NOMO-1 treated with dmso at 0.1 percent for 144 hours (cell line): ENCODE data around the gene SSU72.
"Not testable (repeated sequence)": the region's sequence is repeated elsewhere in the genome, so short reads cannot be mapped to it uniquely, and the experiment has no call there.

ENCODE experiments used
- DNase-seq: peaks from one replicate; lab custom pipeline; 2025; ENCODE audit not compliant: unreplicated experiment; lab: John Stamatoyannopoulos, UW

The SSU72 gene

DNA sequence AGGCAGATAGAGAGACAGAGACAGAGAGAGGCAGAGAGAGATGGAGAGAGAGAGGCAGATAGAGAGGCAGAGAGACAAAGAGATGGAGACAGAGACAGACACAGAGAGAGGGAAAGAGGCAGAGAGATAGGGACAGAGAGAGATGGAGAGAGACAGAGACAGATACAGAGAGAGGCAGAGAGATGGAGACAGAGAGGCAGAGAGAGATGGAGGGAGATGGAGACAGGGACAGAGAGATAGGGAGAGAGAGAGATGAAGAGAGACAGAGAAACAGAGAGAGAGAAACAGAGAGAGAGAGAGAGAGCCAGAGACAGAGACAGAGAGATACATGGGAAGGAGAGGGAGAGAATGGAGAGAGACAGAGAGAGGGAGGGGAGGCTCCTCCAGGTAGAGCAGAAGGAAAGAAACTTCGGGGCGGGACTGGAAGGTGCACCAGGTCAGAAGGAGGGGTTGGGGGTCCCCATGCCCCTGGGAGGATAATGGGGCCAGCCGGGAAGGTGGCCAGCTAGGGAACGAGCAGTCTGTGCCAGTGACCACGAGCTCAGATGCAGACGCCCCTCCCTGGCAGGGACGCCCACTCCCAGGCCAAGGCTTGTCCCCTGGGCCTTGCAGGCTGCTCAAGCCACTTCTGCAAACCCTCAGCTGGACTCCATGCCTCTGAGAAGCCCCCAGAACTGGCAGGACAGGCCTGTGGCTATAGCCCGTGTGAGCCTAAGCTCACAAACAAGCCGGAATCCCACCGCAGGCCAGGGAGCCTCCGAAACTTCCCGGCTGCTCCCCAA is 22.0 kb upstream of the SSU72 start:
- no peak for DNase-seq

DNA sequence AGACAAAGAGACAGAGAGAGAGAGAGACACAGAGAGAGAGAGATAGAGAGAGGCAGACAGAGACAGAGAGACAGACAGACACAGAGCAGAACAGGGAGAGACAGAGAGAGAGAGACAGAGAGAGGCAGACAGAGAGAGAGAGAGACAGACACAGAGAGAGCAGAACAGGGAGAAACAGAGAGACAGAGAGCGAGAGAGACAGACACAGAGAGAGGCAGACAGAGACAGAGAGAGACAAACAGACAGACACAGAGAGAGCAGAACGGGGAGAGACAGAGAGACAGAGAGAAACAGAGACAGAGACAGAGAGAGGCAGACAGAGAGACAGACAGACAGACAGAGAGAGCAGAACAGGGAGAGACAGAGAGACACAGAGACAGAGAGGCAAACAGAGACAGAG is 20.7 kb upstream of the SSU72 start:
- DNase-seq, result not testable (repeated sequence)

DNA sequence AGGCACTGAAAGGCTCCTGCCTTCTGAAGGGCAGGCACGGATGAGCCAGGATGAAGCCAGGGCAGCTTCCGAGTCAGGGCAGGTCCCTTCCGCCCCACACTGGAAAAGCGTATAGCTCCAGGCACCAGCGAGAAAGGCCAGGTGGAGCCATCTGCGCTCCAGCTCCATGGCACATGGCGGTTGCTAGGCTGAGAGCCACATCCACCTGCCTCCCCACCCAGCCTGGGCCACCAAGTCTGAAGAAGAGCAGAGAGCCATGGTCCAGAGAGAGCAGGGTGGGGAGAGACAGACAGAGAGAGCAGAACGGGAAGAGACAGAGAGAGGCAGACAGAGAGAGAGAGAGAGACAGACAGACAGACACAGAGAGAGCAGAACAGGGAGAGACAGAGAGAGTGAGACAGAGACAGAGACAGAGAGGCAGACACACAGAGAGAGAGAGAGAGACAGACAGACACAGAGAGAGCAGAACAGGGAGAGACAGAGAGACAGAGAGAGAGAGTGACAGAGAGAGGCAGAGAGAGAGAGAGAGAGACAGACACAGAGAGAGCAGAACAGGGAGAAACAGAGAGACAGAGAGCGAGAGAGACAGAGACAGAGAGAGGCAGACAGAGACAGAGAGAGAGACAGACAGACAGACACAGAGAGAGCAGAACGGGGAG is 20.1 kb upstream of the SSU72 start:
- DNase-seq, result no peak

DNA sequence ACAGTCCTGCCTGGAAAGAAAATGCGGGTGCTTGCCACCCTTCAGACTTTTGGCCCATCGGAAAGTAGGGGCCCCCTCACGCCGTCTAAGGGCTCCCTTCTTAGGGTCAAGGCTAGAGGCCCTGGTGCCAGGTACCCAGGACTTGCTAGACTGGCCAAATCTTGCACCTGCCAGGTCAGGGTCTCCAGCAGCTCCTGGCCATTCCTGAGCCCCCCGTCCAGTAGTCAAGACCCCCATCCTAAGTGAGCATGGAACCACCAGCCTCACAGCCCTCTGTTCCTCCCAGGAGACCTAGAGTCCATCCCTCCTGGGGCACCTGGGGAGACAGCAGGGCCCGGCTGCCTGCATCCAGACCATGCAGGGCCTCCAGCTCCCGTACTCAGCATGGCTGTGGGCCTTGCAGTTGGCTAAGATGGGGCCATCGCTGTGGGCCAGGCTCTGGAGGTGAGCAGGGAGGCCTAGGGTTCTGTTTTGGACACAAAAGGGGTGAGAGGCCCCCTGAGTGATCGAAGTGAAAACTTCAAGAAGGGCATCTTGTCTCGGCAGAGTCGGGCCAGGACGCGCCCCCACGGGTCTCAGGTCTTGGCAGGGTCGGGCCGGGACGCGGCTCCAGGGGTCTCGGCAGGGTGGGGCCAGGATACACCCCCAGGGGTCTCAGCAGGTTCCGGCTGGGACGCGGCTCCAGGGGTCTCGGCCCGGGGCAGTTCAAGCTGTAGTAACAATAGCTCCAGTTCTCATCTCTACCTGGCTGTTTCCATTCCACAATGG is 19.4 kb upstream of the SSU72 start:
- DNase-seq, result no peak

DNA sequence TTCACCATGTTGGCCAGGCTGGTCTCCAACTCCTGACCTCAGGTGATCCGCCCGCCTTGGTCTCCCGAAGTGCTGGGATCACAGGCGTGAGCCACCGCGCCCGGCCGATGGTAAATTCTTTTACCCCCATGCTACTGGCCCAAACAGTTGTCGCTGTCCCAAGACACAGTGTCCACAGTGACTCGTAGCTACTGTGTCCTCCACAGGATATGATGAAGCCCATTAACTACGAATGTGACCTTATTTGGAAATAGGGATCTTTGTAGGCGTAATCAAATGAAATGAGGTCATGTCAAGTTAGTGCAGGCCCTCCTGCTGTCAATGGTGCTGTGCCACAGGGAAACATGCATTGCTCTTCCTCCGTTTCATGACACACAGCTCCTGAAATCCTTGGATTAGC is 16.8 kb upstream of the SSU72 start:
- DNase-seq, result no peak

DNA sequence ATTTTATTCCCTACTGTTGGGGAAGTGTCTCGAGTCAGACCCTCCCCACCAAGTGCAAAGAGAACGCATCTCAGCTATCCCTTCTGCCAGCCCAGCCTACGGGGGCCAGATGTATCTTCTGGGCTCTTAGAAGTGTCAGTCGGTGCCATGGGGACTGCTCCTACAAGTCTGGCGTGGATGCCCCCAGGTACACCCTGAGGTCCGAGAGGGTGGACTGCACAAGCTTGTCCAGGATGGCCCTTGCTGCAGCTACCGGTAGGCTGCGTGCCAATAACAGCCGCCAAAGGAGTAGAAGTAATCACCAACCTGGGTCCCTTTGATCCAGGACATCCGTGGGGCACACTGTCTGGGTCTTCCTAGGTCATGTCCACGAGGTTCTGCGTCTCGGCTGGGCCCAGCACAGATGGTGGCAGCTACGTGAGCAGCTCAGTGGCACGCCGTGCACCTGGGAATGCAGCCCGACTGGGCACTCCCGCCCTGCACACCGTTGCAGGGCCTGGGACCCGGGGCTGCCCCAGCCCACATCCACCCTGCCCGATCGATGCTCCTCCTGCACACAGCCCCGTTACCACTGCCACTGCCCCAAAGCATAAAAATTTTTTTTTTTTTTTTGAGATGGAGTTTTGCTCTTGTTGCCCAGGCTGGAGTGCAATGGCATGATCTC is 8.8 kb upstream of the SSU72 start:
- DNase-seq, result no peak

DNA sequence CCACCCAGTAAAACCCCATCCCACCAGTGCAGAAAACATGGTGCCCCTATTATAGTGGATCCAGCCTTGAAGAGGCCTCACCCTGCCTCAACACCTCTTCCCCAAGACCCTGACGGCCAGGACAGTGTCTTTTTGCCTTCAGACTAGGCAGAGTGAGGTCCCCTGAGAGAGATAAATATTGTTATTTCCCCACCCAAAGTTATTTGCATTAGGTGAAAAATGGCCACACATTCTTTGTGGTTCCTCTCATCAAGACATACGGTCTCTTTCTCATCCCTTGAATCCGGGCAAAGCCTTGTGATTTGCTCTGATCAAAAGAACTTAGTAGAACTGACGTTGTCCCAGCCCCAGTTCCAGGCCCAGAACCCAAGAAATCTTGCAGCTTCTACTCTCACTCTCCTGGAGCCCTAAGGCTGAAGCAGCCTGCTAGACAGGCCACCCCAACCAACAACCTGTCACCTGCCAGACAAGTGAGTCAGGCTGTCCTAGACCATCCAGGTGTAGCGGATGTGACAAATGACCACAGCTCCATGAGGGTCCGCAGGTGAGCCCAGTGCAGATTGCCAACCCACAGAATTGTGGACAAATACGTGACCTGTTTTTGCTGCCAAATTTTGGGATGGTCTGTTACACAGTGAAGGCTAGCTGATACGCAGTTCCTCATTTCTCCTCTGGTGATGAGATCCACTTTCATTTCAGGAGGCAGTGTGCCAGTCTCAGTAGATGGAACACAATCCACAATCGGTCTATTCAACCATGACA is 8.1 kb upstream of the SSU72 start:
- no peak for DNase-seq

DNA sequence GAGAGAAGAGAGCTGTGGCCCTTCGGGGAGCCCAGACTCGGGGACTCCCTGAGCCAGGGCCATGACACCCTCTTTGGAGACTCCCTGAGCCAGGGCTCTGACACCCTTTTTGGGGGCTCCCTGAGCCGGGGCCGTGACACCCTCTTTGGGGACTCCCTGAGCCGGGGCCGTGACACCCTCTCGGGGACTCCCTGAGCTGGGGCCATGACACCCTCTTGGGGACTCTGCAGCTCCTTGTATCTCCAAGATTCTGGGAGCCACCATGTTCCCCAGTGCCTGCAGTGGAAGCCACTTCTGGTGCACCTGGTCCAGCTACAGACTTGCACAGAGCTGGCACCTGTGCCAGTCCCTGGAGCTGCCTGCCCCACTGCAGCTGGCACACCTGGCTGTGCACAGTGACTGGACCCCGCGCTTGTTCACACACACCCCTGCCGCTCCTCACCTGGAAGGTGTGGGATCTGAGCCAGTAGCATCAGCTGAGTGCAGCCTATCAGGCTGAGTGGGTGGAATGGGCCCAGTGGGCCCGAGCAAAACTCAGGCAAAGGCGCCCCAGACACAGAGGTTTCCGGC is 3.8 kb upstream of the SSU72 start:
- DNase-seq, result no peak

DNA sequence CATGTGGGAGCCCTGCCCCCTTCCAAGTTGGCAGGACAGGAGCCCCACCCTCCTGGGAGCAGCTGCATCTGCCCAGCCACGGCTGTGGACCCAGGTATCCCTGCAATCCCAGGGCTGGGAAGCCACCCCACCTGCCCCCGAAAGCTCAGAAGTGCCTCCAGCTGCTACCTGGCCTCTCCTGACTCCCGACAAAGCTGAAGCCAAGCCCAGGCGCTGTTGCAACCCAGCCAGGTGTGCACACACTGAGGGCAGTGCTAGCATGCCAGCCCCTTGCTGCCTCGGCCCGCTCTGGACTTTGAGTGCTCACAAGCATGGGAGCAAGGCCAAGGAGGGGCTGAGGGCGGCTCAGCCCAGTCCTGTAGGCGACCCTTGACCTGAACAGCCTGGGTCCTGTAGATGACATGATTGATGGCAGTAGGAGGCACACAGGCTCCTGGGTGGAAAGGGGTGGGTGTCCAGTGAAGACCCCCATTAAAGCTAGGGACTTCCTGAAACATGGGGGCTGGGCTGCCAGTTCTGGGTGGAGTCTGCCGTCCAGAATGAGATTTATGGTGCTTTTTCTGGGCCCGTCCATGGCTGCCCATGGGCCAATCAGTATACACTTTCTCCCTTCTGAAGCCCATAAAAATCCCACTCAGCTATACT is 2.8 kb upstream of the SSU72 start:
- DNase-seq, result no peak

DNA sequence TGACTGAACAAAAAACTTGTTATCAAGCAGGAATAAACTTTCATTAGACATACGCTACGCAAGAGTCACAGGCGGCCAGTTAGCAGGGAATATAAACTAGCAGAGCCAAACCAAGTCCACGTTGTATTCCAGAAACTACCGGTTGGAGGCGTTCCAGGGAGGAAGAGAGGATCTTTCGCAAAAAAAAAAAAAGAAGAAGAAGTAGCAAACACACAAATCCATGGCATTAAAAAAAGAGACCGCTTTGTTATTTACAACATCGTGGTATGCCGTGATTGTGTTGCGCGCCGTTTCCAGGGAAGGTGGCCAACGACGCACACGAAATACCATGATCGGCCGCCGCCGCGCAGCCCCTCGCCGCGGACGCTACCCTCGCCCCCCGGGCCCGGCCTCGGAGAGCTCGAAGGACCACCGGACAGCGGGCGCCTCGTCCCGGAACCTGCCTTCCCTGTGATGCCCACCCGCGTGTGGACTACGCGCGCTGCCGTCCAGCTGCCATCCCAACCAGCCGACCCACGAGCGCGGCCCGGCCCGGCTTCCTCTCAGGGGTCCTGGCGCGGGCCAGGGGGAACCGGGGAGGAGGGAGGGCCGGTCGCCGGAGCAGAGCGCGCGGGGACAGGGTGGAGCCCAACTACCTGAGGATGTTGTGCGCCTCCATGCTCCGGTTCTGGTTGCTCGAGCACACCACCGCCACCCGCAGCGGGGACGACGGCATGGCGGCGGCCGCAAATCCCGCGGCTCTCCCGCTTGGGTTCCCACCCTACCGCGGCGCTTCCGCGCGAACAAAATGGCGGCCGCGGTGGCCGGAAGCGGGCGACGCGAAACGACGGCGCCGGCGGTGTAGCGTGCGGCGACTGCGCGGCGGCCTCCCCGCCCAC is 581 bp downstream of the SSU72 start:
- DNase-seq, result peak; percentile 57

DNA sequence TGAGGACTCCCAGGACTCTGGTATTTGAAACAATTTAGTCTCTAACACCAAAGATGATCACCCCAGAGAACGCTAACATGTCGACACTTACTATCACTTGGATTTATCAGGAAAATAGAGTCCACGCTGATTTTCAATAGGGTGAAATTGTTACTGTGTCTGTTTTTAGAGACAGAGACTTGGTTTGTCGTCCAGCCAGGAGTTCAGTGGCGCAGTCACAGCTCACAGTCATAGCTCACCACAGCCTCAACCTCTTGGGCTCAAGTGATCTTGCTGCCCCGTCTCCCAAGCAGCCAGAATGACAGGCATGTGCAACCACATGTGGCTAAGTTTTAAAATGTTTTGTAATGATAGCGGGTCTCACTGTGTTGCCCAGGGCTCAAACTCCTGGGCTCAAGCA is 5.3 kb downstream of the SSU72 start:
- DNase-seq, result no peak

DNA sequence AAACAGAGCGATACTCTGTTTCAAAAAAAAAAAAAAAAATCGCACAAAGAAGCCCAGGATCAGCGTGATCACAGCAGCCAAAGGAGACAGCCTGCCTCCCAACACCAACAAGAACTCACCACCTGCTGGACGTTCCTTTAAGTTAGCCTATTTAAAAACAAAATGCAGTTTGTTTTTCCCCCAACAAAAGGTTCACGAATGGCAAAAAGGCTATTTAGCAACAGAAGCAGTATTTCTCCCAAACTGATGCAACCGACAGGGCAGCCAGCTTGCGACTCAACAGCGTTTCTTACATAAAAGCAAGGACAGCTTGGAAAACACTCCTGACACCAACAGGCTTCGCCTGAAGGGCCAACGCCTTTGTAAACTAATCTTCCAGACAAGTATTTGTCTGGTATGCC is 6.8 kb downstream of the SSU72 start:
- no peak for DNase-seq

DNA sequence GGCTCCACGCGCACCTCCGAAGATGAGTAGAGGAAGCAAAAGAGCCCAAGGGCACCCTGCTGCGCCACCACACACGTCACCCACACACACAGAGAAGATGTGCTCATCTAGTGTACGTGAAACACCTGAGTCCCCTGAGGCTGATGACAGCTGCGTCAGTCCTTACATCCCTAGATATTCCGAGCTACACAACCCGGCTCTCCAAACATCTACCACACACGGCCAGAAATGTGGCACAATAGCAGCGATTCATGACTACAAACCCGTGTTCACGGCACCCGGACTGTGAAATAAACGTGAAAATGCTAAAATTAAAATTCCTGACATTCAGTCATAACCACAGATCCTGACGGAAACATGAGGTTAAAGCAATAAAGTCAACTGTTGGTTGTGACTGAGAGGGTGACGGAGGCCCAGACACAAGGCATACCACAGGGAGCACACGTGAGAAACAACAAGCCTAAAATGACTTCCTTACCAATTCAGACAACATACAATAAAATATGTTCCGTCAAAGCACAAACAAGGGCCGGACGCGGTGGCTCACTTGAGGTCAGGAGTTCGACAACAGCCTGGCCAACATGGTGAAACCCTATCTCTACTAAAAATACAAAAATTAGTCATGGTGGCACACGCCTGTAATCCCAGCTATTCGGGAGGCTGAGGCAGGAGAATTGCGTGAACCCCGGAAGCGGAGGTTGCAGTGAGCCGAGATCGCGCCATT is 7.3 kb downstream of the SSU72 start:
- no peak for DNase-seq

DNA sequence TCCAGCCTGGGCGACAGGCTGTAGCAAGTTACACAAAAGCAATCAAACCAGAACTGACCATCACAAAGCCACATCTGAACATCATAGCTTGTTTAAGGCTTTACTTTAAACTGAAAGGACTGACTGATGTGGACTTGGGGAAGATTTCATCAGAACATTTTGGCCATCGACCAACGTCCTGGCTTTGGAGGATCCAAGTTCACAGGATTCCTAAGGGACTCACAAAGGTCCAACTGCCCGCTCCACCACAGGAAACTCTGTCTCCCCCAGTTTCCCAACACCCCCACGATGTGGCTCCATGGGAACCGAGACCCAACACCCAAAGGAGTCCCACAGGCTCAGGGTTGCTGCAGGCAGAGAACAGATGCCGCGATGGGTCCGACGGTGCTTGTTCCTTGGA is 9.3 kb downstream of the SSU72 start:
- no peak for DNase-seq

DNA sequence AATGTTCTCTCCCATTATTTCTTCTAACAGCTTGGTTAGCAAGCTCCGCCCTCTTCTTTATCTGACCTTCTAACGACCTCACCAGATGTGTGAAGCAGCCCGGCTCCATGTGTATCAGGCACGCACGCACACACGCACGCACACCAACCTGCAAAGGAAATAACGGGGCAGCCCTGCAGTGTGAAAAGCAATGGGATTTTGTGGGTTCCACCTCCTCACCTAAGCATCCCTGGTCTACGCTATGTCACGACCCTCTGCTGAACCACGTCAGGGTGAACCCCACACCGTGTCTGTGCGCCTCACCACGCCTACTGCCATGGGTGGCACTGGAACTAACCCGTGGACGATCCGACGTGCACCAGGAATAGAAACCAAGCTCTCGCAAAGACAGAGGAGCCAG is 10.4 kb downstream of the SSU72 start:
- DNase-seq, result no peak

DNA sequence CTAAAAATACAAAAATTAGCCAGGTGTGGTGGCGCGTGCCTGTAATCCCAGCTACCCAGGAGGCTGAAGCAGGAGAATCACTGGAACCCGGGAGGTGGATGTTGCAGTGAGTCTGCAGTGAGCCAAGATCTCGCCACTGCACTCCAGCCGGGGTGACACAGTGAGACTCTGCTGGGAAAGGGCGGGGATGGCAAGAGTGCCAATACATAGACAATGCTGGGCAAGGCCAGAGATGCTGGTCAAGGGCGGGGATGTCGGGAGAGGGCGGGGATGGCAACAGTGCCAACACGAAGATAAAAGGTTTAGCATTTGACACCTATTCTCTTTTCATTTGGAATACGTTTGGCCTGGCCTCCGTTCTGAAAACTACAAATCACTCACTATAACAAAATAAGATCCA is 11.0 kb downstream of the SSU72 start:
- DNase-seq, result no peak

DNA sequence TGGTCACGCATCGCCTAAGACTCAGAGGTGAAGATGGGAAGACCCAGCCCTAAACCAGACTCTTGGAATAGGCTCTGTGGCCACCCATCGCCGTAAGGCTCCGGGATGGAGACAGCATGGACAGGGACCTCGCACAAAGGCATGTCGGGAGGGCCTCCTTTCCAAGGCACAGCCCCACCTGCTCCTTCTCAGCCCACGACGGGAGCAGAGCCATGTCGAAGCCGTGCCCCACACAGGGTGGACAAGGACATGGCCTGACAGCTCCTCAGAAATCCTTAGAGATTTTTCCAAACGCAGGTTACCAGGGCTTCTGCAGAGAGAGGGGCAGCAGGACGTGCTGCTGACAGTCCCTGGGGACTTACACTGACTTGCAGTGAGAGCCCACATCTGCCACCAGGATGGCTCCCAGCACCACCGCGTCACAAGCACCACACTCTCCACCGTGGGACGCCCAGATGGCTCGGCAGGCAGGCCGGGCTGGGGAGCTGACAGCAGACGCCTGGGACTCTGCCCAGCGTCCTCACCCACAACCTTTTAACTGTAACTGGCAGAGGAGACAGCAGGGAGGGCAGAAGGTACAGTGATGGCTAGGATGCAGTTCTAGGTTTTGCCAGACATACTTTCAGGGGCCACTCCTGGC is 12.0 kb downstream of the SSU72 start:
- no peak for DNase-seq
